Activated CD8-positive, alpha-beta memory T cell treated with anti-CD3 and anti-CD28 coated beads, Interleukin-2, amount 50 U/mL, for 4 hours (primary cell): ENCODE measurements around the gene OR51S1.
"Not testable (repeated sequence)": the region's sequence is repeated elsewhere in the genome, so short reads cannot be mapped to it uniquely, and the experiment has no call there.

Experiments used
- DNase-seq: peaks from one replicate; pipeline ENCODE4 v3.0.0-alpha.2; 2020

OR51S1 gene

DNA sequence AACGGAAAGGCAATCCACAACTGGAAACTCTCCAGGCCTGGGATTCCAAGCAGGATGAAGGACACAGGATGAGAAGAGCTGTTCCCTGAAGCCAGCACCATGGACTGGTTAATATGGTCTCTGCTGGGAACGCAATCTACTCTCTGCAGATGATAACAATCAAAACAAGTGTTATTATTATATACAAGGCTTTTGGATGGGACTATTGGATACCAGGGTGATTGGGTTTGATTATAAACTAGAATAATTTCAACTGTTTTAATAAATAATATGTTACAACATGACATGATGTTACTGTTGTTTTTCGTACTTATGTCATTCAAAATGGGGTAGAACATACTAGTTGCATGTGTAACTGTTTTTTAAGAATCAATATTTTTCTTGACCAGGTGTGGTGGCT, 44.7 kb downstream of the OR51S1 start, which contains the start of gene OR52R1:
TSS of gene OR52R1 (minus strand) at position 101 of the 400 bp plus-strand sequence. CDS start at position 101, 0 bp downstream.
- no peak for DNase-seq

DNA sequence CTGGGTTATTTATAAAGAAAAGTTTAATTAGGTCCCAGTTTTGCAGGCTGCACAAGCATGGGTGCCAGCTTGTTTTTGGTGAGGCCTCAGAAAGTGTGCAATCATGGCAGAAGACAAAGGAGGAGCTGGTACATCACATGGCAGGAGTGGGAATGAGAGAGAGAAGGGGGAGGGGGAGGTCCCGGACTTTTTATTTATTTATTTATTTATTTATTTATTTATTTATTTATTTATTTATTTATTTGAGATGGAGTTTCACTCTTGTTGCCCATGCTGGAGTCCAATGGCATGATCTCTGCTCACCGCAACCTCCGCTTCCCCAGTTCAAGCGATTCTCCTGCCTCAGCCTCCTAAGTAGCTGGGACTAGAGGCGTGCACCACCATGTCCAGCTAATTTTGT, 47.7 kb downstream of the OR51S1 start:
- DNase-seq = not testable (repeated sequence)

DNA sequence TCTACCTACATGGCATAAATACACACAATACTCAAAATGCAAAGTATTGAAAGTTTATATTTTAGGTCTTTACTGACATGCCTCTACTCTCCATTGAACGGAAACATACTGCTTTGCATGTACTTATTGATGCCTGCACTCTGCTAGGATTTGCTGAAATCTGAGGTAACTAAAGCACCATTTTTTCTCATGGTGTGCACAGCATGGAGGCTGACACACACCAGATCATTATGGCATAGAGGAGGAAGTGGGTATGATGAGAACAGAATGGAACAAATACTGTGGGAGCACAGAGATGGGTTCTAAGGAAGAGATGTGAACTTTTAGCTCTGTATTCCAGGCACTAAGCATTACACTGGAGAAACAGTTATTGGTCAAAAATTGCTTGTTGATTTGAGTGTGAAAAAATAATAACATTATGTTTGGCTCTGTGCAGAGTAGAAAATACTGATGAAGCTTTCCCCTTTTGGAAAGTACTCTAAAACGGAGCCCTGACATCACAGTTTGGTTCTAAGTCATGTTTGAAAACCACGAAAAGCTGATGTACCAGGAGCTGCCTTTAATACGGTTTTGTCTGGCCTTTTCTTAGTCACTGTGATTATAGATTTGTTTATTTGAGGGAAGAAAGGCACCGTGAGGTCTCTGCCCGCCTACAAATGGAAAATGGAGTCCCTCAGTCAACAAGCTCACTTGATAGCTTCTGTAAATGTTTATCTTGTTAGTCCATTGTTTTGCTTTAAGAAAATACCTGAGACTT, 50.4 kb downstream of the OR51S1 start:
- DNase-seq = no peak
